A549 (cell line): ENCODE results near the gene CACNA2D4. TPM values are rescaled to one million over a fixed set of nuclear protein-coding genes. Genes with fewer than 3 reads are reported as not detected.

Experiments used
- ATAC-seq, 2 experiments: fragments of 200-7000 bp in 1 of 2; fragments of >200 bp in 1 of 2; cut with Nextera tagmentation in 1 of 2; cut with Tn5 transposase in 1 of 2; 3 replicates each; pipeline versions ENCODE4 v1.8.0 to v1.9.1; 2018 to 2020; ENCODE audit warnings: mild to moderate bottlenecking in 1 of 2, moderate library complexity in 1 of 2
- CTCF ChIA-PET: fragments of 300-600 bp; sonication (Branson Sonifier 250); formaldehyde crosslinking; extraction: SDS; loops from one replicate; lab custom pipeline; 2021; ENCODE audit warnings: antibody characterized with exemption, inconsistent platforms; lab: Yijun Ruan, JAX
- POLR2A ChIA-PET: fragments of 350-600 bp; formaldehyde crosslinking; extraction: SDS; loops from one replicate; lab custom pipeline; 2021; ENCODE audit warnings: antibody characterized with exemption, inconsistent platforms; lab: Yijun Ruan, JAX
- DNase-seq, 2 experiments: peaks; one replicate each; pipeline versions ENCODE4 v3.0.0 to v3.0.0-alpha.2; 2011 to 2016; ENCODE audit warnings: low read depth in 1 of 2, low spot score in 1 of 2
- FAIRE-seq: peaks from 2 replicates; lab custom pipeline; 2011; peaks lifted over from hg19 to GRCh38; lab: Jason Lieb, UNC
- H3K27ac ChIP-seq, 2 experiments: fragments of >200 bp; sonication (Bioruptor Twin); formaldehyde crosslinking; 3 replicates each; pipeline ENCODE4 v1.5.1; 2016 to 2017
- H3K4me1 ChIP-seq: fragments of >200 bp; sonication (Bioruptor Twin); formaldehyde crosslinking; 3 replicates; pipeline ENCODE4 v1.6.1; 2016
- H3K4me2 ChIP-seq: fragments of >200 bp; sonication (Bioruptor Twin); formaldehyde crosslinking; 3 replicates; pipeline ENCODE4 v1.6.1; 2016
- H3K4me3 ChIP-seq: fragments of >200 bp; sonication (Bioruptor Twin); formaldehyde crosslinking; 3 replicates; pipeline ENCODE4 v1.5.1; 2016
- H3K9me3 ChIP-seq: fragments of >200 bp; sonication (Bioruptor Twin); formaldehyde crosslinking; 3 replicates; pipeline ENCODE4 v1.6.1; 2016
- CBX2 ChIP-seq: fragments of 200-600 bp; sonication (generic); IDR thresholded peaks from 2 replicates; pipeline ENCODE4 v1.6.1; 2016; ENCODE audit warnings: low read depth, mild to moderate bottlenecking, borderline replicate concordance
- EHF ChIP-seq: fragments of 250-450 bp; sonication (Bioruptor Pico); IDR thresholded peaks from 2 replicates; pipeline ENCODE4 v1.5.0; 2020; ENCODE audit warnings: mild to moderate bottlenecking
- EHMT2 ChIP-seq: fragments of 200-600 bp; sonication (generic); IDR thresholded peaks from 2 replicates; pipeline ENCODE4 v1.6.1; 2016; ENCODE audit warnings: antibody characterized with exemption, low read depth, mild to moderate bottlenecking, moderate library complexity
- ESRRA ChIP-seq: fragments of 150-350 bp; IDR thresholded peaks from 2 replicates; pipeline ENCODE4 v1.6.1; 2014; ENCODE audit warnings: mild to moderate bottlenecking, low read length, borderline replicate concordance
- FOSB ChIP-seq: fragments of 250-450 bp; sonication (Bioruptor Pico); IDR thresholded peaks from 2 replicates; pipeline ENCODE4 v1.5.0; 2020; ENCODE audit warnings: mild to moderate bottlenecking, moderate library complexity
- FOSL2 ChIP-seq, 2 experiments: fragments of 450-650 bp in 1 of 2; fragments of >200 bp in 1 of 2; sonication (Bioruptor Twin) in 1 of 2; formaldehyde crosslinking; IDR thresholded peaks; 2 replicates each; pipeline versions ENCODE4 v1.5.0 to v1.6.1; 2016 to 2020; ENCODE audit warnings: mild to moderate bottlenecking in 1 of 2, moderate library complexity in 1 of 2
- GATA3 ChIP-seq: IDR thresholded peaks from 2 replicates; pipeline ENCODE4 v1.6.1; 2012; ENCODE audit warnings: borderline replicate concordance
- HDAC2 ChIP-seq: fragments of 200-600 bp; sonication (generic); IDR thresholded peaks from 2 replicates; pipeline ENCODE4 v1.6.1; 2016
- HEYL ChIP-seq: fragments of 250-450 bp; sonication (Bioruptor Pico); IDR thresholded peaks from 2 replicates; pipeline ENCODE4 v1.8.0; 2021; ENCODE audit warnings: mild to moderate bottlenecking, moderate library complexity
- HOXB5 ChIP-seq: fragments of 250-450 bp; sonication (Bioruptor Pico); IDR thresholded peaks from 2 replicates; pipeline ENCODE4 v1.5.0; 2020; ENCODE audit warnings: mild to moderate bottlenecking, moderate library complexity
- JUNB ChIP-seq: fragments of >200 bp; sonication (Bioruptor Twin); formaldehyde crosslinking; IDR thresholded peaks from 2 replicates; pipeline ENCODE4 v1.6.1; 2016
- MAFK ChIP-seq: fragments of 450-650 bp; IDR thresholded peaks from 2 replicates; pipeline ENCODE4 v1.6.1; 2014; ENCODE audit not compliant: partially characterized antibody
- MYC ChIP-seq: IDR thresholded peaks from 2 replicates; pipeline ENCODE4 v1.6.1; 2012; ENCODE audit warnings: mild to moderate bottlenecking, inconsistent platforms, low read length, improper control_type of control experiment, borderline replicate concordance
- NPAS2 ChIP-seq: fragments of 250-450 bp; sonication (Bioruptor Pico); IDR thresholded peaks from 2 replicates; pipeline ENCODE4 v1.8.0; 2022; ENCODE audit warnings: mild to moderate bottlenecking, moderate library complexity, borderline replicate concordance
- POLR2AphosphoS2 ChIP-seq: conservative IDR thresholded peaks from 2 replicates; pipeline ENCODE4 v1.6.1; 2012; ENCODE audit warnings: low read length, improper control_type of control experiment, inconsistent platforms
- RAD21 ChIP-seq, 2 experiments: fragments of >200 bp in 1 of 2; sonication (Bioruptor Twin) in 1 of 2; formaldehyde crosslinking in 1 of 2; IDR thresholded peaks in 1 of 2; conservative IDR thresholded peaks in 1 of 2; 2 replicates in 1 of 2; 3 replicates in 1 of 2; pipeline ENCODE4 v1.6.1; 2012 to 2018; ENCODE audit warnings: inconsistent platforms in 1 of 2
- RCOR1 ChIP-seq: fragments of 150-350 bp; IDR thresholded peaks from 2 replicates; pipeline ENCODE4 v1.6.1; 2014; ENCODE audit warnings: antibody characterized with exemption, low read length, low read depth
- SREBF2 ChIP-seq: fragments of 450-650 bp; IDR thresholded peaks from 2 replicates; pipeline ENCODE4 v1.6.1; 2014; ENCODE audit warnings: mild to moderate bottlenecking, moderate library complexity
- TP53 ChIP-seq: fragments of 250-450 bp; sonication (Bioruptor Pico); IDR thresholded peaks from 2 replicates; pipeline ENCODE4 v1.5.0; 2021; ENCODE audit warnings: mild to moderate bottlenecking, moderate library complexity
- ZC3H11A ChIP-seq: fragments of 450-650 bp; IDR thresholded peaks from 2 replicates; pipeline ENCODE4 v1.6.1; 2014; ENCODE audit warnings: antibody characterized with exemption, mild to moderate bottlenecking
- WGBS: methylation state at CpG from one replicate; pipeline ENCODE4 v1.1.6; 2017; ENCODE audit errors: missing lambda C conversion rate; 5-methylcytosine and 5-hydroxymethylcytosine counted together
- polyA plus RNA-seq, 4 experiments: library from polyadenylated mRNA; depleted of rRNA in 3 of 4; stranded (reverse); fragments of >200 nt; fragmentation: RNase III in 1 of 4; extraction: RNeasy Plus Mini Kit Qiagen cat#74134 plus additional on column Dnase treatment in 1 of 4; gene quantifications; 2 replicates in 3 of 4; 3 replicates in 1 of 4; pipeline ENCODE4 v1.2.3, GENCODE V29; 2011 to 2017
- TF ChIP-seq, protein P1 (sequence below): IDR thresholded peaks from 2 replicates; pipeline ENCODE4 v1.6.1; 2012; ENCODE audit warnings: low read depth, borderline replicate concordance
- TF ChIP-seq, protein P2 (sequence below): fragments of >200 bp; sonication (Bioruptor Twin); formaldehyde crosslinking; IDR thresholded peaks from 3 replicates; pipeline ENCODE4 v1.5.1; 2016
- TF ChIP-seq, protein P3 (sequence below): IDR thresholded peaks from 2 replicates; pipeline ENCODE4 v1.6.1; 2012

The CACNA2D4 gene
- polyA plus RNA-seq, 2 of the 4 experiments (the other 2 are of a cell fraction) = not detected

DNA sequence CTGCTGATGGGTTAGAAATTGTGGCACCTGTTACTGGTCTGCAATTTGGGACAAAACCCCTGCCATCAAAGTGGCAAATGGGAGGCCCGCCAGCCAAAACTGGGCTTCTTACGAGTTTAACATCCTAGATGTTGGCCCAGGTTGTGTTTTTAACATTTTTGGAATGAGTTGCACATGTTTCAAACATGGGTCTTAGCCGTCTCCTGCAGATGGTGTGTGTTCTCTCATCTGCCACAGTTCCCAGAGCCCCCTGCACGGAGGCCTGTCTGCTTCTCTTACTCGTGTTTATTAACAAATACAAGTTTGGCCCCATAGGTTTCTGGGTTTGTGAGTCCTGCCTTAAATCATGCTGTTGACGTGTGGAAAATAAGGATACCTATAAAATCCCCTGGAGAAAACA lies 46.5 kb downstream of the CACNA2D4 start:
- Histone ChIP-seq H3K4me1 (no peaks in the 10 kb centered on the region), H3K4me2 (no peak overlapping the region), H3K9me3 (peaks cover 14% of the 10 kb centered on the region; the same call in 2 of the 3 replicates), H3K4me3 (no peak overlapping the region), H3K27ac (no peak overlapping the region)
- TF ChIP-seq ESRRA = no peak
- TF ChIP-seq RCOR1 = no peak
- FAIRE-seq (no peak), ATAC-seq (no peak), DNase-seq (no peak)
- CTCF ChIA-PET = no interaction called here
- WGBS = 41% methylated on average over 6 of the region's 6 CpGs
- POLR2A ChIA-PET = no interaction called here

DNA sequence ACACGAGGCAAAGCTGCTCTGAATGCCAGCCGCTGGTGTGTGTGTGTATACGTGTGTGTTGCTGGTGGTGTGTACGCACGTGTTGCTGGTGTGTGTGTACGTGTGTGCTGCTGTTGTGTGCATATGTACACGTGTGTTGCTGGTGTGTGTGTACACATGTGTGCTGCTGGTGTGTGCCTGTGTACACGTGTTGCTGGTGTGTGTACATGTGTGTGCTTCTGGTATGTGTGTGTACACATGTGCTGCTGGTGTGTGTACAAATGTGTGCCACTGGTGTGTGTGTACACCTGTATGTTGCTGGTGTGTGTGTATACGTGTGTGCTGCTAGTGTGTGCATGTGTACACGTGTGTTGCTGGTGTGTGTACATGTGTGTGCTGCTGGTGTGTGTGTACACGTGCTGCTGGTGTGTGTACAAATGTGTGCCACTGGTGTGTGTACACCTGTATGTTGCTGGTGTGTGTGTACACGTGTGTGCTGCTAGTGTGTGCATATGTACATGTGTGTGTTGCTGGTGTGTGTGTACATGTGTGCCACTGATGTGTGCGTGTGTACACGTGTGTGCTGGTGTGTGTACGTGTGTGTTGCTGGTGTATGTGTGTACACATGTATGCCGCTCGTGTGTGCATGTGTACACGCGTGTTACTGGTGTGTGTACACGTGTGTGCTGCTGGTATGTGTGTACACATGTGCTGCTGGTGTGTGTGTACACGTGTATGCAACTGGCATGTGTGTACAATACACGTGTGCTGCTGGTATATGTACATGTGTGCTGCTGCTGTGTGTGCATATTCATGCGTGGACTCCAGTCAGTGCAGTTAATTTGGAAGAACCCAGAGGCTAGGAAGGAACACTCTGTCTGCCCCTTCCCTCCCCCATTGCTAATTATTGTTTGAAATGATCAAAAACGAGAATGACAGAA lies 47.2 kb downstream of the CACNA2D4 start:
- Histone ChIP-seq H3K4me2 (no peak overlapping the region), H3K9me3 (peaks cover 14% of the 10 kb centered on the region; the same call in 2 of the 3 replicates), H3K4me3 (no peak overlapping the region), H3K4me1 (no peaks in the 10 kb centered on the region), H3K27ac (no peak overlapping the region)
- DNase-seq (no peak), ATAC-seq (no peak), FAIRE-seq (no peak)
- TF ChIP-seq FOSB (CRISPR knock-in tag) (no peak), MYC (no peak), GATA3 (no peak), TP53 (CRISPR knock-in tag) (no peak), HEYL (no peak), HOXB5 (CRISPR knock-in tag) (no peak), EHF (CRISPR knock-in tag) (no peak), NPAS2 (CRISPR knock-in tag) (no peak), ZC3H11A (no peak), MAFK (no peak), SREBF2 (no peak), CBX2 (no peak), HDAC2 (no peak)
- TF ChIP-seq, protein P1, sequence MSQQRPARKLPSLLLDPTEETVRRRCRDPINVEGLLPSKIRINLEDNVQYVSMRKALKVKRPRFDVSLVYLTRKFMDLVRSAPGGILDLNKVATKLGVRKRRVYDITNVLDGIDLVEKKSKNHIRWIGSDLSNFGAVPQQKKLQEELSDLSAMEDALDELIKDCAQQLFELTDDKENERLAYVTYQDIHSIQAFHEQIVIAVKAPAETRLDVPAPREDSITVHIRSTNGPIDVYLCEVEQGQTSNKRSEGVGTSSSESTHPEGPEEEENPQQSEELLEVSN = no peak
- TF ChIP-seq, protein P2, sequence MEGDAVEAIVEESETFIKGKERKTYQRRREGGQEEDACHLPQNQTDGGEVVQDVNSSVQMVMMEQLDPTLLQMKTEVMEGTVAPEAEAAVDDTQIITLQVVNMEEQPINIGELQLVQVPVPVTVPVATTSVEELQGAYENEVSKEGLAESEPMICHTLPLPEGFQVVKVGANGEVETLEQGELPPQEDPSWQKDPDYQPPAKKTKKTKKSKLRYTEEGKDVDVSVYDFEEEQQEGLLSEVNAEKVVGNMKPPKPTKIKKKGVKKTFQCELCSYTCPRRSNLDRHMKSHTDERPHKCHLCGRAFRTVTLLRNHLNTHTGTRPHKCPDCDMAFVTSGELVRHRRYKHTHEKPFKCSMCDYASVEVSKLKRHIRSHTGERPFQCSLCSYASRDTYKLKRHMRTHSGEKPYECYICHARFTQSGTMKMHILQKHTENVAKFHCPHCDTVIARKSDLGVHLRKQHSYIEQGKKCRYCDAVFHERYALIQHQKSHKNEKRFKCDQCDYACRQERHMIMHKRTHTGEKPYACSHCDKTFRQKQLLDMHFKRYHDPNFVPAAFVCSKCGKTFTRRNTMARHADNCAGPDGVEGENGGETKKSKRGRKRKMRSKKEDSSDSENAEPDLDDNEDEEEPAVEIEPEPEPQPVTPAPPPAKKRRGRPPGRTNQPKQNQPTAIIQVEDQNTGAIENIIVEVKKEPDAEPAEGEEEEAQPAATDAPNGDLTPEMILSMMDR = no peak
- CTCF ChIA-PET = no interaction called here
- WGBS = 29% methylated on average over 24 of the region's 24 CpGs
- POLR2A ChIA-PET = no interaction called here

DNA sequence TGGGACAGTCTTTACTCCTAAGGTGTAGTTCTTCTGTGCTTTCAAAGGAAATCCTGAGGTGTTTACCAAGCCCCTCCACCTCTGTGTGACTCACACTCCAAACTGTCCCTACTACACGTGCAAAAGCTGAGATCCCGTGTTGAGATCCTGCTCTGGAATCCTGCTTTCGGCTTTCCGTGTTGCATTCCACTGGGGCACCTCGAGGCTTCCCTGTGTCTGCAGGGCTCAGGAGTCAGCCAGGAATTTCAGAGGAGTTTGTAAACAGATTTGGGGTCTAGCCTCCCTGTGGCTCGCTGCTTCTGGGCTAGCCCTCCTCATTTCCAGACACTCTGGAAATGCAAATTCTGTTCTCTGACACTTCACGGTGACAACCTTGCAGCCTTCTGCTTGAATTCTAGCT lies 48.4 kb downstream of the CACNA2D4 start:
- FAIRE-seq (no peak), ATAC-seq (no peak), DNase-seq (no peak)
- Histone ChIP-seq H3K4me1 (no peaks in the 10 kb centered on the region), H3K9me3 (peaks cover 14% of the 10 kb centered on the region; the same call in 2 of the 3 replicates), H3K27ac (no peak overlapping the region), H3K4me2 (no peak overlapping the region), H3K4me3 (no peak overlapping the region)
- 33% methylated on average over 7 of the region's 7 CpGs for WGBS
- no peak for TF ChIP-seq EHMT2
- TF ChIP-seq FOSL2 (IDR thresholded peaks at IDR 0.05) = no peak
- no peak for TF ChIP-seq FOSL2 (CRISPR knock-in tag; IDR thresholded peaks at IDR 0.05)
- TF ChIP-seq ZC3H11A = no peak
- TF ChIP-seq POLR2AphosphoS2 = no peak
- TF ChIP-seq RAD21 (conservative IDR thresholded peaks at IDR 0.05 in 1 of 2, IDR thresholded peaks at IDR 0.05 in 1 of 2) = no peak
- no peak for TF ChIP-seq HOXB5 (CRISPR knock-in tag)
- no peak for TF ChIP-seq JUNB
- TF ChIP-seq, protein P3, sequence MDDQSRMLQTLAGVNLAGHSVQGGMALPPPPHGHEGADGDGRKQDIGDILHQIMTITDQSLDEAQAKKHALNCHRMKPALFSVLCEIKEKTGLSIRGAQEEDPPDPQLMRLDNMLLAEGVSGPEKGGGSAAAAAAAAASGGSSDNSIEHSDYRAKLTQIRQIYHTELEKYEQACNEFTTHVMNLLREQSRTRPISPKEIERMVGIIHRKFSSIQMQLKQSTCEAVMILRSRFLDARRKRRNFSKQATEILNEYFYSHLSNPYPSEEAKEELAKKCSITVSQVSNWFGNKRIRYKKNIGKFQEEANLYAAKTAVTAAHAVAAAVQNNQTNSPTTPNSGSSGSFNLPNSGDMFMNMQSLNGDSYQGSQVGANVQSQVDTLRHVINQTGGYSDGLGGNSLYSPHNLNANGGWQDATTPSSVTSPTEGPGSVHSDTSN = no peak
- ChIA-PET CTCF (interaction anchor here (1.3 kb wide), 1 partner anchor 12 kb away, joined by 3 read pairs; no protein-coding TSS in a partner anchor), POLR2A (no interaction called here)
